ENCODE data around the gene ACTR3. TPM values are rescaled to one million over a fixed set of nuclear protein-coding genes. Genes with fewer than 3 reads are reported as not detected.

ACTR3 gene
- total RNA-seq, 1 experiment from 2014 or later: 169 TPM

- Mint-ChIP-seq H3K4me1 (peaks cover 8% of the 10 kb centered on the region), H3K4me3 (no peak overlapping the region), H3K27ac (no peak overlapping the region), H3K36me3 (no peaks in the 10 kb centered on the region), H3K9me3 (no peaks in the 10 kb centered on the region), H3K27me3 (ENCODE audit: low read depth) (peaks cover 13% of the 10 kb centered on the region; the same call in 1 of the 2 replicates)
- no peak for DNase-seq (ENCODE audit: low spot score)
- TF ChIP-seq TP53 (CRISPR knock-in tag; IDR thresholded peaks at IDR 0.05) (no peak), FOXP1 (CRISPR knock-in tag; IDR thresholded peaks at IDR 0.05; ENCODE audit: borderline replicate concordance) (no peak), USF1 (CRISPR knock-in tag; IDR thresholded peaks at IDR 0.05) (no peak), RELA (CRISPR knock-in tag; IDR thresholded peaks at IDR 0.05; ENCODE audit: borderline replicate concordance) (no peak), ERG (CRISPR knock-in tag; IDR thresholded peaks at IDR 0.05) (no peak), ZNF532 (CRISPR knock-in tag; IDR thresholded peaks at IDR 0.05; ENCODE audit: borderline replicate concordance) (no peak), E2F4 (CRISPR knock-in tag; IDR thresholded peaks at IDR 0.05; ENCODE audit: borderline replicate concordance, low read depth) (no peak), FOXJ3 (CRISPR knock-in tag; IDR thresholded peaks at IDR 0.05; ENCODE audit: borderline replicate concordance) (no peak), ATF1 (CRISPR knock-in tag; IDR thresholded peaks at IDR 0.05) (no peak), ZMAT4 (CRISPR knock-in tag; IDR thresholded peaks at IDR 0.05) (no peak), NR3C1 (CRISPR knock-in tag; conservative IDR thresholded peaks at IDR 0.05; ENCODE audit: low read depth) (no peak), CDX4 (CRISPR knock-in tag; IDR thresholded peaks at IDR 0.05; ENCODE audit: borderline replicate concordance) (no peak), ATF3 (CRISPR knock-in tag; conservative IDR thresholded peaks at IDR 0.05) (no peak), CBFB (CRISPR knock-in tag; IDR thresholded peaks at IDR 0.05; ENCODE audit: low read depth) (no peak), AR (CRISPR knock-in tag; IDR thresholded peaks at IDR 0.05) (no peak)
- CTCF ChIA-PET: no interaction called here
- ATAC-seq: no peak
- POLR2A ChIA-PET: interaction anchor here (1.2 to 1.5 kb wide), 2 partner anchors 10 to 121 kb away, joined by 3 to 8 read pairs; partner anchors contain the start of gene SLC35F5
Measured at GRCh38 chr2:113877711-113878598, 11.9 kb upstream of the ACTR3 start.

Measured in WTC11 (cell line).